Measurements from ENCODE around the gene VWF. TPM values are rescaled to one million over a fixed set of nuclear protein-coding genes. Genes with fewer than 3 reads are reported as not detected.

VWF gene
- total and polyA plus RNA-seq, 2 of the 13 experiments (the other 11 are each of a cell fraction or from before 2014, with no cell fraction given): 0.20 to 0.25 TPM

GRCh38 chr12:6071589-6071988, 52.9 kb downstream of the VWF start:
- Histone ChIP-seq H3K79me2 (ENCODE audit: insufficient read depth, low read length) (no peaks in the 10 kb centered on the region), H3K9ac (ENCODE audit: insufficient read depth, low read depth, low read length) (no peak overlapping the region), H3K27me3 (ENCODE audit: control insufficient read depth in 1 of 2, insufficient read depth in 2 of 2, low read length in 2 of 2) (peaks cover 0 to 34% of the 10 kb centered on the region in 2 experiments; a peak in 3 of 5 replicates), H2AFZ (ENCODE audit: low read length) (no peak overlapping the region), H3K27ac (ENCODE audit: extremely low read length, insufficient read depth, low read length) (no peak overlapping the region), H3K4me1 (ENCODE audit: insufficient read depth, low read length) (peaks cover 52% of the 10 kb centered on the region), H3K4me3 (replicated peaks in 1 of 3; ENCODE audit: insufficient read depth in 1 of 3, low read depth in 2 of 3, low read length in 3 of 3) (no peak overlapping the region), H3K36me3 (replicated peaks in 1 of 2; ENCODE audit: control insufficient read depth in 1 of 2, insufficient read depth in 2 of 2, low read length in 2 of 2) (no peaks in the 10 kb centered on the region), H3K4me2 (ENCODE audit: low read depth, low read length) (no peak overlapping the region), H4K20me1 (ENCODE audit: insufficient read depth, low read length) (no peaks in the 10 kb centered on the region), H3K9me3 (ENCODE audit: low read length) (no peaks in the 10 kb centered on the region)
- TF ChIP-seq CENPX (CRISPR knock-in tag; IDR thresholded peaks at IDR 0.05): no peak
- no peak for TF ChIP-seq ZNF337 (CRISPR knock-in tag; IDR thresholded peaks at IDR 0.05; ENCODE audit: borderline replicate concordance, low read depth)
- TF ChIP-seq MED13 (CRISPR knock-in tag; IDR thresholded peaks at IDR 0.05): no peak
- no peak for TF ChIP-seq CREB1 (IDR thresholded peaks at IDR 0.05)
- no peak for TF ChIP-seq CREB1 (CRISPR knock-in tag; IDR thresholded peaks at IDR 0.05)
- no peak for TF ChIP-seq ZNF552 (CRISPR knock-in tag; IDR thresholded peaks at IDR 0.05; ENCODE audit: borderline replicate concordance)
- TF ChIP-seq ZNF343 (CRISPR knock-in tag; IDR thresholded peaks at IDR 0.05): no peak
- TF ChIP-seq HNRNPH1 (optimal IDR thresholded peaks at IDR 0.05; ENCODE audit: low read depth, low read length): no peak
- no peak for TF ChIP-seq THAP8 (CRISPR knock-in tag; IDR thresholded peaks at IDR 0.05; ENCODE audit: borderline replicate concordance)
- no peak for TF ChIP-seq ESRRA (CRISPR knock-in tag; IDR thresholded peaks at IDR 0.05; ENCODE audit: low read depth)
- intact Hi-C loops (cut with micrococcal nuclease; ENCODE audit: unreplicated experiment) (no loop called here), in situ Hi-C loops (cut with HindIII; ENCODE audit: extremely low pct_ligation_motif_present, low pct_unique_long_range_greater_than_20kb) (loop anchor here (25.0 kb wide), 1 partner anchor 391 kb away; the partner anchor contains the start of genes TAPBPL and VAMP1)
- ATAC-seq: no peak
- no TSS peak for BruUV-seq (replicated peaks)
- ChIA-PET CTCF (ENCODE audit: low intra/inter-chr PET ratio, low total read pairs) (no interaction called here), POLR2A (interaction anchor here (1.2 to 4.1 kb wide), 3 partner anchors 111 to 265 kb away, joined by 3 to 29 read pairs (median 4); no protein-coding TSS in a partner anchor)
- no peak for FAIRE-seq
- DNase-seq (ENCODE audit: low spot score): no peak
- 76% methylated on average over 4 of the region's 4 CpGs for WGBS (ENCODE audit: low lambda C conversion rate)

Data from HepG2 (cell line).